HepG2 (cell line): Measurements from ENCODE around the gene NAA16. TPM values are rescaled to one million over a fixed set of nuclear protein-coding genes. Genes with fewer than 3 reads are reported as not detected.

Source experiments
- ATAC-seq: fragments of 200-7000 bp; cut with Tn5 transposase; 3 replicates; pipeline ENCODE4 v1.9.1; 2020; ENCODE audit warnings: mild to moderate bottlenecking, moderate library complexity
- BruUV-seq: library from RNA; stranded (reverse); fragments of 400-500 nt; replicated peaks from 2 replicates; lab custom pipeline; 2021; lab: Mats Ljungman, UMichigan
- CTCF ChIA-PET: fragments of 300-600 bp; formaldehyde crosslinking; extraction: SDS; loops from one replicate; lab custom pipeline; 2021; ENCODE audit warnings: low total read pairs, inconsistent platforms, low intra/inter-chr PET ratio; lab: Yijun Ruan, JAX
- POLR2A ChIA-PET: fragments of 350-600 bp; sonication (Branson Sonifier 250); formaldehyde crosslinking; loops from one replicate; lab custom pipeline; 2020; ENCODE audit warnings: antibody characterized with exemption, inconsistent platforms; lab: Yijun Ruan, JAX
- DNase-seq: peaks from one replicate; pipeline ENCODE4 v3.0.0-alpha.2; 2015; ENCODE audit warnings: low spot score
- FAIRE-seq: peaks from 3 replicates; lab custom pipeline; 2011; peaks lifted over from hg19 to GRCh38; lab: Jason Lieb, UNC
- H2AFZ ChIP-seq: one replicate; pipeline ENCODE4 v1.6.1; 2011; ENCODE audit warnings: low read length, inconsistent platforms
- H3K27ac ChIP-seq: fragments of 300-600 bp; 3 replicates; pipeline ENCODE4 v1.8.0; 2011; ENCODE audit warnings: mixed run types, mild to moderate bottlenecking, mixed read lengths, low read length, inconsistent platforms; ENCODE audit not compliant: insufficient read depth; ENCODE audit errors: extremely low read length
- H3K27me3 ChIP-seq, 2 experiments: fragments of 200-600 bp in 1 of 2; 2 replicates in 1 of 2; 3 replicates in 1 of 2; pipeline versions ENCODE4 v1.6.0 to v1.8.0; 2011; ENCODE audit warnings: low read length in 2 of 2, mild to moderate bottlenecking in 2 of 2, moderate library complexity in 2 of 2, inconsistent platforms in 1 of 2; ENCODE audit not compliant: insufficient read depth in 2 of 2, control insufficient read depth in 1 of 2
- H3K36me3 ChIP-seq, 2 experiments: fragments of 200-600 bp in 1 of 2; replicated peaks in 1 of 2; 2 replicates in 1 of 2; 3 replicates in 1 of 2; pipeline versions ENCODE4 v1.5.1 to v1.8.0; 2011; ENCODE audit warnings: low read length in 2 of 2, inconsistent platforms in 1 of 2; ENCODE audit not compliant: insufficient read depth in 2 of 2, control insufficient read depth in 1 of 2
- H3K4me1 ChIP-seq: 2 replicates; pipeline ENCODE4 v1.5.1; 2012; ENCODE audit warnings: low read length, inconsistent platforms; ENCODE audit not compliant: insufficient read depth
- H3K4me2 ChIP-seq: 2 replicates; pipeline ENCODE4 v1.6.0; 2011; ENCODE audit warnings: low read depth, low read length, inconsistent platforms
- H3K4me3 ChIP-seq, 3 experiments: fragments of 200-600 bp in 1 of 3; sonication (generic), shearing (Covaris generic) in 1 of 3; replicated peaks in 1 of 3; 2 replicates each; pipeline ENCODE4 v1.5.1; 2011 to 2016; ENCODE audit warnings: low read length in 3 of 3, inconsistent platforms in 2 of 3, low read depth in 2 of 3, mild to moderate bottlenecking in 2 of 3, control low read depth in 1 of 3, mixed read lengths in 1 of 3; ENCODE audit not compliant: insufficient read depth in 1 of 3
- H3K79me2 ChIP-seq: one replicate; pipeline ENCODE4 v1.6.1; 2011; ENCODE audit warnings: low read length, inconsistent platforms; ENCODE audit not compliant: insufficient read depth
- H3K9ac ChIP-seq: 2 replicates; pipeline ENCODE4 v1.6.0; 2011; ENCODE audit warnings: mild to moderate bottlenecking, low read depth, low read length, inconsistent platforms; ENCODE audit not compliant: insufficient read depth
- H3K9me3 ChIP-seq: 2 replicates; pipeline ENCODE4 v1.5.1; 2012; ENCODE audit warnings: mild to moderate bottlenecking, low read length
- H4K20me1 ChIP-seq: 2 replicates; pipeline ENCODE4 v1.6.0; 2011; ENCODE audit warnings: inconsistent platforms, mild to moderate bottlenecking, low read length, moderate library complexity; ENCODE audit not compliant: insufficient read depth
- DPF2 ChIP-seq: sonication (generic); formaldehyde crosslinking; IDR thresholded peaks from 2 replicates; pipeline ENCODE4 v1.4.0; 2020; ENCODE audit warnings: mild to moderate bottlenecking, low read depth, missing genetic modification reagents, borderline replicate concordance
- ERF ChIP-seq: IDR thresholded peaks from 2 replicates; pipeline ENCODE4 v1.6.1; 2018; ENCODE audit warnings: missing biosample characterization, missing genetic modification reagents
- MAZ ChIP-seq, 2 experiments: sonication (generic) in 1 of 2; formaldehyde crosslinking in 1 of 2; IDR thresholded peaks; 2 replicates each; pipeline versions ENCODE4 v1.5.0 to v1.6.1; 2012 to 2020; ENCODE audit warnings: low read depth in 2 of 2, mild to moderate bottlenecking in 2 of 2, borderline replicate concordance in 1 of 2, improper control_type of control experiment in 1 of 2, low read length in 1 of 2, missing genetic modification reagents in 1 of 2, moderate library complexity in 1 of 2
- RAD21 ChIP-seq: fragments of 450-650 bp; formaldehyde crosslinking; IDR thresholded peaks from 2 replicates; pipeline ENCODE4 v1.5.0; 2020; ENCODE audit warnings: mild to moderate bottlenecking
- SCMH1 ChIP-seq: sonication (generic); formaldehyde crosslinking; IDR thresholded peaks from 2 replicates; pipeline ENCODE4 v1.9.0; 2021; ENCODE audit warnings: missing genetic modification reagents, mild to moderate bottlenecking, borderline replicate concordance
- STAG1 ChIP-seq: sonication (generic); formaldehyde crosslinking; IDR thresholded peaks from 2 replicates; pipeline ENCODE4 v1.4.0; 2020; ENCODE audit warnings: missing genetic modification reagents
- YEATS2 ChIP-seq: sonication (generic); formaldehyde crosslinking; IDR thresholded peaks from 2 replicates; pipeline ENCODE4 v1.4.0; 2020; ENCODE audit warnings: missing genetic modification reagents, borderline replicate concordance
- ZMYM2 ChIP-seq: sonication (generic); formaldehyde crosslinking; IDR thresholded peaks from 2 replicates; pipeline ENCODE4 v1.8.0; 2022; ENCODE audit warnings: mild to moderate bottlenecking, missing genetic modification reagents
- ZNF383 ChIP-seq: sonication (generic); formaldehyde crosslinking; IDR thresholded peaks from 2 replicates; pipeline ENCODE4 v1.4.0; 2020; ENCODE audit warnings: missing genetic modification reagents, mild to moderate bottlenecking, borderline replicate concordance
- WGBS: methylation state at CpG from one replicate; pipeline ENCODE4 v1.1.6; 2017; ENCODE audit warnings: low lambda C conversion rate; 5-methylcytosine and 5-hydroxymethylcytosine counted together
- in situ Hi-C: cut with HindIII; loops from 2 replicates; pipeline ENCODE4 v1.10.0; 2017; ENCODE audit warnings: low pct_unique_long_range_greater_than_20kb; ENCODE audit not compliant: extremely low pct_ligation_motif_present
- intact Hi-C: fragments of 100-400 bp; cut with micrococcal nuclease; formaldehyde crosslinking; loops from one replicate; pipeline ENCODE4 v1.10.0; 2022; ENCODE audit not compliant: unreplicated experiment
- polyA plus RNA-seq, 8 experiments: library from polyadenylated mRNA; depleted of rRNA in 3 of 8; stranded (reverse) in 7 of 8; unstranded in 1 of 8; fragments of >200 nt; fragmentation: Illumina TruSeq in 4 of 8; extraction: Trizol in 4 of 8; gene quantifications; 2 replicates each; pipeline versions ENCODE4 v1.2.1 to v1.2.3, GENCODE V29; 2011 to 2016; ENCODE audit warnings: low read depth in 4 of 8, missing spikeins in 1 of 8, mixed read lengths in 1 of 8; ENCODE audit not compliant: insufficient read depth in 1 of 8
- total RNA-seq, 5 experiments: library from RNA; depleted of rRNA; stranded (reverse); fragments of >200 nt; fragmentation: Illumina TruSeq; extraction: Trizol; gene quantifications; 2 replicates each; pipeline ENCODE4 v1.2.3, GENCODE V29; 2016; ENCODE audit warnings: low read depth in 1 of 5
- TF ChIP-seq, protein P1 (sequence below): sonication (generic); formaldehyde crosslinking; IDR thresholded peaks from 2 replicates; pipeline ENCODE4 v1.9.0; 2021; ENCODE audit warnings: missing genetic modification reagents, mild to moderate bottlenecking, borderline replicate concordance
- TF ChIP-seq, protein P2 (sequence below), 2 experiments: sonication (generic) in 1 of 2; formaldehyde crosslinking in 1 of 2; IDR thresholded peaks; 2 replicates each; pipeline versions ENCODE4 v1.4.0 to v1.6.1; 2018 to 2020; ENCODE audit warnings: missing genetic modification reagents in 2 of 2, borderline replicate concordance in 1 of 2, low read depth in 1 of 2, mild to moderate bottlenecking in 1 of 2, missing biosample characterization in 1 of 2
- TF ChIP-seq, protein P3 (sequence below): sonication (generic); formaldehyde crosslinking; IDR thresholded peaks from 2 replicates; pipeline ENCODE4 v1.5.0; 2020; ENCODE audit warnings: missing genetic modification reagents
- TF ChIP-seq, protein P4 (sequence below): sonication (generic); formaldehyde crosslinking; IDR thresholded peaks from 2 replicates; pipeline ENCODE4 v1.5.0; 2020; ENCODE audit warnings: mild to moderate bottlenecking, missing genetic modification reagents, moderate library complexity
- TF ChIP-seq, protein P5 (sequence below): sonication (generic); formaldehyde crosslinking; IDR thresholded peaks from 2 replicates; pipeline ENCODE4 v1.4.0; 2020; ENCODE audit warnings: missing genetic modification reagents

The NAA16 gene
- total and polyA plus RNA-seq, 2 of the 13 experiments (the other 11 are each of a cell fraction or from before 2014, with no cell fraction given): 9.2 to 15.1 TPM

DNA sequence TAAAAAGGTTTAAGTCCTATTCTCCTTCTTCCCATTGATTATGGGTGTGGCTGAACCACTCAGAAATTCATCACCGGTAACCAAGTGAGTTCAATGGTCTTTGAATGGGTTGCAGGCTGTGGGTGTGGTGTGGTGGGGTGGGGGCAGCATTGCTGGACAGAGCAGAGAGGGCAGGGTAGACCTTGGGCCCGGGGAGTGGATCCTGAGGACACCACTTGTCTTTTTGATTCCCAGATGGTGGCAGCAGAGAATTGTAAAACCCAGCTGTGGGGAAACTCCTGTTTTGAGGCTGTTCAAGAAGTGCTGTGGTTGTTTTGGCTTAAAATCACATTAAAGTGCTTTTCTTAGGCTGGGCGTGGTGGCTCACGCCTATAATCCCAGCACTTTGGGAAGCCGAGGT, 100.5 kb downstream of the NAA16 start:
- DNase-seq: peak; percentile 62
- TF ChIP-seq ERF: 0 out of 2 replicates have a peak, but pooled peaks have one; percentile 26
- no peak for TF ChIP-seq DPF2 (CRISPR knock-in tag)
- TF ChIP-seq, protein P1, sequence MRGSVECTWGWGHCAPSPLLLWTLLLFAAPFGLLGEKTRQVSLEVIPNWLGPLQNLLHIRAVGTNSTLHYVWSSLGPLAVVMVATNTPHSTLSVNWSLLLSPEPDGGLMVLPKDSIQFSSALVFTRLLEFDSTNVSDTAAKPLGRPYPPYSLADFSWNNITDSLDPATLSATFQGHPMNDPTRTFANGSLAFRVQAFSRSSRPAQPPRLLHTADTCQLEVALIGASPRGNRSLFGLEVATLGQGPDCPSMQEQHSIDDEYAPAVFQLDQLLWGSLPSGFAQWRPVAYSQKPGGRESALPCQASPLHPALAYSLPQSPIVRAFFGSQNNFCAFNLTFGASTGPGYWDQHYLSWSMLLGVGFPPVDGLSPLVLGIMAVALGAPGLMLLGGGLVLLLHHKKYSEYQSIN (CRISPR knock-in tag): no peak
- TF ChIP-seq YEATS2 (CRISPR knock-in tag): no peak
- no peak for TF ChIP-seq ZMYM2 (CRISPR knock-in tag)
- peak; percentile 65 for TF ChIP-seq RAD21 (CRISPR knock-in tag)
- TF ChIP-seq, protein P2, sequence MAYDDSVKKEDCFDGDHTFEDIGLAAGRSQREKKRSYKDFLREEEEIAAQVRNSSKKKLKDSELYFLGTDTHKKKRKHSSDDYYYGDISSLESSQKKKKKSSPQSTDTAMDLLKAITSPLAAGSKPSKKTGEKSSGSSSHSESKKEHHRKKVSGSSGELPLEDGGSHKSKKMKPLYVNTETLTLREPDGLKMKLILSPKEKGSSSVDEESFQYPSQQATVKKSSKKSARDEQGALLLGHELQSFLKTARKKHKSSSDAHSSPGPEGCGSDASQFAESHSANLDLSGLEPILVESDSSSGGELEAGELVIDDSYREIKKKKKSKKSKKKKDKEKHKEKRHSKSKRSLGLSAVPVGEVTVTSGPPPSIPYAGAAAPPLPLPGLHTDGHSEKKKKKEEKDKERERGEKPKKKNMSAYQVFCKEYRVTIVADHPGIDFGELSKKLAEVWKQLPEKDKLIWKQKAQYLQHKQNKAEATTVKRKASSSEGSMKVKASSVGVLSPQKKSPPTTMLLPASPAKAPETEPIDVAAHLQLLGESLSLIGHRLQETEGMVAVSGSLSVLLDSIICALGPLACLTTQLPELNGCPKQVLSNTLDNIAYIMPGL (CRISPR knock-in tag; IDR thresholded peaks at IDR 0.05; ENCODE audit: borderline replicate concordance in 1 of 2, low read depth in 1 of 2): 0 out of 4 replicates have a peak, but pooled peaks of 1 of the 2 experiments have one; percentile 19
- no peak for TF ChIP-seq SCMH1 (CRISPR knock-in tag)
- TF ChIP-seq, protein P3, sequence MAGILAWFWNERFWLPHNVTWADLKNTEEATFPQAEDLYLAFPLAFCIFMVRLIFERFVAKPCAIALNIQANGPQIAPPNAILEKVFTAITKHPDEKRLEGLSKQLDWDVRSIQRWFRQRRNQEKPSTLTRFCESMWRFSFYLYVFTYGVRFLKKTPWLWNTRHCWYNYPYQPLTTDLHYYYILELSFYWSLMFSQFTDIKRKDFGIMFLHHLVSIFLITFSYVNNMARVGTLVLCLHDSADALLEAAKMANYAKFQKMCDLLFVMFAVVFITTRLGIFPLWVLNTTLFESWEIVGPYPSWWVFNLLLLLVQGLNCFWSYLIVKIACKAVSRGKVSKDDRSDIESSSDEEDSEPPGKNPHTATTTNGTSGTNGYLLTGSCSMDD (CRISPR knock-in tag): no peak
- TF ChIP-seq ZNF383 (CRISPR knock-in tag): no peak
- no peak for TF ChIP-seq MAZ (IDR thresholded peaks at IDR 0.05; ENCODE audit: borderline replicate concordance, low read depth, low read length)
- 0 out of 2 replicates have a peak, but pooled peaks have one; percentile 28 for TF ChIP-seq MAZ (CRISPR knock-in tag; IDR thresholded peaks at IDR 0.05; ENCODE audit: low read depth)
- TF ChIP-seq, protein P4, sequence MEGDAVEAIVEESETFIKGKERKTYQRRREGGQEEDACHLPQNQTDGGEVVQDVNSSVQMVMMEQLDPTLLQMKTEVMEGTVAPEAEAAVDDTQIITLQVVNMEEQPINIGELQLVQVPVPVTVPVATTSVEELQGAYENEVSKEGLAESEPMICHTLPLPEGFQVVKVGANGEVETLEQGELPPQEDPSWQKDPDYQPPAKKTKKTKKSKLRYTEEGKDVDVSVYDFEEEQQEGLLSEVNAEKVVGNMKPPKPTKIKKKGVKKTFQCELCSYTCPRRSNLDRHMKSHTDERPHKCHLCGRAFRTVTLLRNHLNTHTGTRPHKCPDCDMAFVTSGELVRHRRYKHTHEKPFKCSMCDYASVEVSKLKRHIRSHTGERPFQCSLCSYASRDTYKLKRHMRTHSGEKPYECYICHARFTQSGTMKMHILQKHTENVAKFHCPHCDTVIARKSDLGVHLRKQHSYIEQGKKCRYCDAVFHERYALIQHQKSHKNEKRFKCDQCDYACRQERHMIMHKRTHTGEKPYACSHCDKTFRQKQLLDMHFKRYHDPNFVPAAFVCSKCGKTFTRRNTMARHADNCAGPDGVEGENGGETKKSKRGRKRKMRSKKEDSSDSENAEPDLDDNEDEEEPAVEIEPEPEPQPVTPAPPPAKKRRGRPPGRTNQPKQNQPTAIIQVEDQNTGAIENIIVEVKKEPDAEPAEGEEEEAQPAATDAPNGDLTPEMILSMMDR: peak; percentile 78
- TF ChIP-seq, protein P5, sequence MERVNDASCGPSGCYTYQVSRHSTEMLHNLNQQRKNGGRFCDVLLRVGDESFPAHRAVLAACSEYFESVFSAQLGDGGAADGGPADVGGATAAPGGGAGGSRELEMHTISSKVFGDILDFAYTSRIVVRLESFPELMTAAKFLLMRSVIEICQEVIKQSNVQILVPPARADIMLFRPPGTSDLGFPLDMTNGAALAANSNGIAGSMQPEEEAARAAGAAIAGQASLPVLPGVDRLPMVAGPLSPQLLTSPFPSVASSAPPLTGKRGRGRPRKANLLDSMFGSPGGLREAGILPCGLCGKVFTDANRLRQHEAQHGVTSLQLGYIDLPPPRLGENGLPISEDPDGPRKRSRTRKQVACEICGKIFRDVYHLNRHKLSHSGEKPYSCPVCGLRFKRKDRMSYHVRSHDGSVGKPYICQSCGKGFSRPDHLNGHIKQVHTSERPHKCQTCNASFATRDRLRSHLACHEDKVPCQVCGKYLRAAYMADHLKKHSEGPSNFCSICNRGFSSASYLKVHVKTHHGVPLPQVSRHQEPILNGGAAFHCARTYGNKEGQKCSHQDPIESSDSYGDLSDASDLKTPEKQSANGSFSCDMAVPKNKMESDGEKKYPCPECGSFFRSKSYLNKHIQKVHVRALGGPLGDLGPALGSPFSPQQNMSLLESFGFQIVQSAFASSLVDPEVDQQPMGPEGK (CRISPR knock-in tag): peak; percentile 38; the same call in 1 of the 2 replicates
- TF ChIP-seq STAG1 (CRISPR knock-in tag): peak; percentile 89

More for the DNA sequence above, 100.5 kb downstream of the NAA16 start:
- no peak overlapping the region for H3K4me3 ChIP-seq
- no peaks in the 10 kb centered on the region for H4K20me1 ChIP-seq
- no peaks in the 10 kb centered on the region for H3K36me3 ChIP-seq
- WGBS: 13% methylated on average over 5 of the region's 5 CpGs
- ATAC-seq (peak; percentile 96), FAIRE-seq (peak; percentile 32)
- intact Hi-C loops (loop anchor here (1.0 to 5.0 kb wide), 2 partner anchors 241 to 701 kb away; no protein-coding TSS in a partner anchor), in situ Hi-C loops (loop anchor here (5.0 to 25.0 kb wide), 2 partner anchors 241 to 701 kb away; no protein-coding TSS in a partner anchor)
- ChIA-PET CTCF (interaction anchor here (1.5 kb wide), 1 partner anchor 242 kb away, joined by 3 read pairs; no protein-coding TSS in a partner anchor), POLR2A (no interaction called here)
- no peaks in the 10 kb centered on the region for H3K79me2 ChIP-seq
- BruUV-seq: no TSS peak
- H3K9me3 ChIP-seq: no peaks in the 10 kb centered on the region
- H3K27me3 ChIP-seq: no peaks in the 10 kb centered on the region
- no peak overlapping the region for H3K4me2 ChIP-seq
- no peak overlapping the region for H3K9ac ChIP-seq
- H2AFZ ChIP-seq: no peak overlapping the region
- peaks cover 12% of the 10 kb centered on the region for H3K4me1 ChIP-seq
- H3K27ac ChIP-seq: no peak overlapping the region
